Suprapubic skin (tissue), 4 donors: Measurements from ENCODE around the gene EPB41L4A. TPM values are rescaled to one million over a fixed set of nuclear protein-coding genes. Genes with fewer than 3 reads are reported as not detected.

Source experiments
- DNase-seq, 2 donors: peaks; one replicate each; pipeline ENCODE4 v3.0.0-alpha.2; 2019; ENCODE audit warnings: low spot score in 2 of 2
- H3K27ac ChIP-seq: fragments of 200-600 bp; sonication (generic); one replicate; pipeline ENCODE4 v1.5.1; 2019
- H3K27me3 ChIP-seq: fragments of 200-600 bp; sonication (generic); one replicate; pipeline ENCODE4 v1.5.1; 2019
- H3K36me3 ChIP-seq: fragments of 200-600 bp; sonication (generic); one replicate; pipeline ENCODE4 v1.5.1; 2019
- H3K4me1 ChIP-seq: fragments of 200-600 bp; sonication (generic); one replicate; pipeline ENCODE4 v1.5.1; 2019
- H3K4me3 ChIP-seq: fragments of 200-600 bp; sonication (generic); one replicate; pipeline ENCODE4 v1.5.1; 2019; ENCODE audit warnings: mild to moderate bottlenecking
- H3K9me3 ChIP-seq: fragments of 200-600 bp; sonication (generic); one replicate; pipeline ENCODE4 v1.5.1; 2019
- CTCF ChIP-seq, 2 donors: fragments of 200-600 bp in 1 of 2; fragments of 450-650 bp in 1 of 2; sonication (generic) in 1 of 2; IDR thresholded peaks; one replicate each; pipeline ENCODE4 v1.5.1; 2016 to 2019; ENCODE audit warnings: antibody characterized with exemption in 2 of 2, mild to moderate bottlenecking in 1 of 2, moderate library complexity in 1 of 2
- EP300 ChIP-seq: sonication (generic); formaldehyde crosslinking; IDR thresholded peaks from one replicate; pipeline ENCODE4 v1.6.1; 2017; ENCODE audit warnings: antibody characterized with exemption
- POLR2A ChIP-seq, 2 donors: fragments of 450-650 bp; IDR thresholded peaks; one replicate each; pipeline ENCODE4 v1.6.1; 2017; ENCODE audit warnings: antibody characterized with exemption in 2 of 2, mild to moderate bottlenecking in 2 of 2, moderate library complexity in 2 of 2
- POLR2AphosphoS5 ChIP-seq, 3 donors: sonication (generic); formaldehyde crosslinking; IDR thresholded peaks; one replicate each; pipeline ENCODE4 v1.6.1; 2017; ENCODE audit warnings: antibody characterized with exemption in 3 of 3
- WGBS: methylation state at CpG from one replicate; pipeline ENCODE4 v1.1.5; 2018; 5-methylcytosine and 5-hydroxymethylcytosine counted together
- total RNA-seq, 4 donors: library from RNA; depleted of rRNA; stranded (reverse); fragments of >200 nt; gene quantifications; one replicate each; pipeline ENCODE4 v1.1.0, GENCODE V29; 2016

EPB41L4A gene
- total RNA-seq, 4 donors from 2014 or later: 8.5 to 31.9 (median 12.8) TPM

- no peak overlapping the region for H3K27ac ChIP-seq
- no peaks in the 10 kb centered on the region for H3K36me3 ChIP-seq
- 89% methylated on average over 2 of the region's 2 CpGs for WGBS
- no peak overlapping the region for H3K4me3 ChIP-seq
- no peak for DNase-seq
- H3K9me3 ChIP-seq: no peaks in the 10 kb centered on the region
- H3K4me1 ChIP-seq: no peaks in the 10 kb centered on the region
- no peak for TF ChIP-seq POLR2AphosphoS5 (IDR thresholded peaks at IDR 0.05)
- TF ChIP-seq CTCF (IDR thresholded peaks at IDR 0.05): no peak
- TF ChIP-seq EP300: no peak
- TF ChIP-seq POLR2A (IDR thresholded peaks at IDR 0.05): no peak
- peaks cover 3% of the 10 kb centered on the region for H3K27me3 ChIP-seq
Measured at GRCh38 chr5:112123086-112123485, 296.0 kb downstream of the EPB41L4A start.

- no peak overlapping the region for H3K27ac ChIP-seq
- H3K9me3 ChIP-seq: no peaks in the 10 kb centered on the region
- H3K36me3 ChIP-seq: no peaks in the 10 kb centered on the region
- DNase-seq: no peak
- H3K27me3 ChIP-seq: peaks cover 3% of the 10 kb centered on the region
- H3K4me1 ChIP-seq: no peaks in the 10 kb centered on the region
- no peak for TF ChIP-seq CTCF (IDR thresholded peaks at IDR 0.05)
- TF ChIP-seq POLR2A (IDR thresholded peaks at IDR 0.05): no peak
- TF ChIP-seq POLR2AphosphoS5 (IDR thresholded peaks at IDR 0.05): no peak
- H3K4me3 ChIP-seq: no peak overlapping the region
- 95% methylated on average over 3 of the region's 3 CpGs for WGBS
Measured at GRCh38 chr5:112122353-112122752, 296.7 kb downstream of the EPB41L4A start.

- H3K4me3 ChIP-seq: no peak overlapping the region
- H3K4me1 ChIP-seq: no peaks in the 10 kb centered on the region
- H3K27ac ChIP-seq: no peak overlapping the region
- H3K36me3 ChIP-seq: no peaks in the 10 kb centered on the region
- peaks cover 3% of the 10 kb centered on the region for H3K27me3 ChIP-seq
- no peaks in the 10 kb centered on the region for H3K9me3 ChIP-seq
- DNase-seq: no peak
- TF ChIP-seq EP300 (no peak), POLR2AphosphoS5 (IDR thresholded peaks at IDR 0.05) (no peak), CTCF (IDR thresholded peaks at IDR 0.05) (no peak), POLR2A (IDR thresholded peaks at IDR 0.05) (no peak)
- WGBS: 89% methylated on average over 3 of the region's 3 CpGs
Measured at GRCh38 chr5:112121258-112121657, 297.8 kb downstream of the EPB41L4A start.

- WGBS: 89% methylated on average over 2 of the region's 2 CpGs
- peaks cover 3% of the 10 kb centered on the region for H3K27me3 ChIP-seq
- no peak overlapping the region for H3K27ac ChIP-seq
Measured at GRCh38 chr5:112119969-112120368, 299.1 kb downstream of the EPB41L4A start.

GRCh38 chr5:112119508-112119907 lies 299.6 kb downstream of the EPB41L4A start:
- Histone ChIP-seq H3K27me3 (peaks cover 3% of the 10 kb centered on the region), H3K9me3 (no peaks in the 10 kb centered on the region), H3K27ac (no peak overlapping the region), H3K36me3 (no peaks in the 10 kb centered on the region), H3K4me3 (no peak overlapping the region), H3K4me1 (no peaks in the 10 kb centered on the region)
- DNase-seq: no peak
- 42% methylated on average over 3 of the region's 3 CpGs for WGBS
- TF ChIP-seq CTCF (IDR thresholded peaks at IDR 0.05) (no peak), POLR2A (IDR thresholded peaks at IDR 0.05) (no peak), EP300 (no peak), POLR2AphosphoS5 (IDR thresholded peaks at IDR 0.05) (no peak)

More at GRCh38 chr5:112119969-112120368, 299.1 kb downstream of the EPB41L4A start:
- no peaks in the 10 kb centered on the region for H3K36me3 ChIP-seq
- TF ChIP-seq POLR2AphosphoS5 (IDR thresholded peaks at IDR 0.05): no peak
- no peak for TF ChIP-seq POLR2A (IDR thresholded peaks at IDR 0.05)
- TF ChIP-seq EP300: no peak
- TF ChIP-seq CTCF (IDR thresholded peaks at IDR 0.05): no peak
- DNase-seq: no peak
- H3K4me3 ChIP-seq: no peak overlapping the region
- no peaks in the 10 kb centered on the region for H3K9me3 ChIP-seq
- H3K4me1 ChIP-seq: no peaks in the 10 kb centered on the region
